GM04503 (cell line): ENCODE data around the gene GP5.

ENCODE experiments used
- DNase-seq: peaks from one replicate; pipeline ENCODE4 v3.0.0-alpha.2; 2012; ENCODE audit warnings: low read depth

GP5 gene, protein sequence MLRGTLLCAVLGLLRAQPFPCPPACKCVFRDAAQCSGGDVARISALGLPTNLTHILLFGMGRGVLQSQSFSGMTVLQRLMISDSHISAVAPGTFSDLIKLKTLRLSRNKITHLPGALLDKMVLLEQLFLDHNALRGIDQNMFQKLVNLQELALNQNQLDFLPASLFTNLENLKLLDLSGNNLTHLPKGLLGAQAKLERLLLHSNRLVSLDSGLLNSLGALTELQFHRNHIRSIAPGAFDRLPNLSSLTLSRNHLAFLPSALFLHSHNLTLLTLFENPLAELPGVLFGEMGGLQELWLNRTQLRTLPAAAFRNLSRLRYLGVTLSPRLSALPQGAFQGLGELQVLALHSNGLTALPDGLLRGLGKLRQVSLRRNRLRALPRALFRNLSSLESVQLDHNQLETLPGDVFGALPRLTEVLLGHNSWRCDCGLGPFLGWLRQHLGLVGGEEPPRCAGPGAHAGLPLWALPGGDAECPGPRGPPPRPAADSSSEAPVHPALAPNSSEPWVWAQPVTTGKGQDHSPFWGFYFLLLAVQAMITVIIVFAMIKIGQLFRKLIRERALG

DNA sequence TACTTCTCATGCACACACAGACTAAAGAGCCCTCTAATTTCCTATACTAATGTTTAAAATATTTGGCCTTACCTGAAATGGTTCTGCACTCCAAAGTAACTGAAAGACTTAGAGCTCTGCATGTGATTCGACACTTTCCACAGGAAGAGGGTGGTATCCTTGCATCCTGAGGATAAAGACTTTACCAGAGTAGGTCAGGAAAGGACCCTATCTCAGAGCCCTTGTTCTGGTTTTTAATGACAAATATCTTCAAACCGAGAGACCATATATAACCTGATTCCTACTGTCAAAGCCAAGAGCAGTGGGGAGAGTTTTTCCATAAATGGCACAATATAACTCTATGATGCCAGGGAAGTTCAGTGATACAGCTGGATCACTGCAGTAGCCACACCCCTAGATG lies at the start of gene GP5:
TSS of gene GP5 (minus strand) at position 101 of the 400 bp plus-strand sequence. CDS start 984 bp downstream, outside the sequence.
- no peak for DNase-seq

DNA sequence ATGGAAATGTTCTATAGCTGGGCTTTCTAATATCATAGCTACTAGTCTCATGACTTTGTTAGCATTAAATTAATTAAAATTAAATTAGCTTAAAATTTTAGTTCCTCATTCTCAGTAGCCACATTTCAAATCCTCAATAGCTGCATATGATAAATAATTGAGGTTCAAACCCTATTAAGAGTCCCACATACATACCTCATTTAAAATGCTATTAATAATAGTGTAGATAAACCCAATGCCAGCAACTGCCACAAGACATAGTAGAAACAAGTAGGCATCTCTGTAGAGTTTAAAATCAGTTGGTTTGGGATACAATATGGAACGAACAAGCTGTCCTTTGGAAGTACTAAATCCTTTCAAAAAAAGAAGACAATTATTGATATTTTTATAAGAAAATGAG lies 48.6 kb upstream of the GP5 start:
- DNase-seq = no peak

GRCh38 chr3:194447161-194447560 lies 48.1 kb upstream of the GP5 start:
- no peak for DNase-seq

- no peak for DNase-seq
Measured at GRCh38 chr3:194446754-194447153, 47.7 kb upstream of the GP5 start.

DNA sequence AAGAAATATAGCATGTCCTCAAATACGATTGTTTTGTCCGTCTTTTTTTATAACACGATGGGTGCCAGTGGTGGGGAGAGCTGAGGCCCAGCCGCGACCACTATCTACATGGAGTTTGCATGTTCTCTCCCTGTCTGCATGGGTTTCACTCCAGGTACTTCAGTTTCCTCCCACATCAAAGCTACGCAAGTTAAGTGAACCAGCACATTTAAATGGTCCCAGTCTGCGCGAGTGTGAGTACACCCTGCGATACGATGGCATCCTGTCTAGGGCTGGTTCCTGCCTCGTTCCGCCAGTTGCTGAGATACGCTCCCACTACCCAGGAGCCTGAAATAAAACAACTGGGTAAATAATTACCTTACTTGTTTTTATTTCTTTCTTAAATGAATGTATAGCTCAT lies 47.1 kb upstream of the GP5 start:
- DNase-seq = no peak

DNA sequence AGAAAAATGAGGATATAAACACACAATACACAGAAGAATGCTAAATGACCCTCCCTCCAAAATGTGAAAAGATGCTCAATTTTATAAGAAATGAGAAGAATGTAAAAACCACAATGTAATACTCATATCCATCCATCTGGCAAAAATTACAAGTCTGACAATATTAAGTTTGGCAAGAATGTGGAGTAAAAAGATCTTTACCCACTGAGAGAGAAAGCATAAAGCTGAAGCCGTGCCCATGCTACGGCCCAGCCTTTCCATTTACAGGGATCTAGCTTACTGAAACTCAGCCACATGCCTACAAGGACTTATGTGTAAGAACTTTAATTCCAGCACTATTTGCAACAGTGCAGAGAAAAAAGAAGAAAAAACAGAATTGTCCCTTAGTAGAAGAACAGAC lies 44.8 kb upstream of the GP5 start:
- no peak for DNase-seq

- no peak for DNase-seq
Measured at GRCh38 chr3:194440756-194441155, 41.7 kb upstream of the GP5 start.

DNA sequence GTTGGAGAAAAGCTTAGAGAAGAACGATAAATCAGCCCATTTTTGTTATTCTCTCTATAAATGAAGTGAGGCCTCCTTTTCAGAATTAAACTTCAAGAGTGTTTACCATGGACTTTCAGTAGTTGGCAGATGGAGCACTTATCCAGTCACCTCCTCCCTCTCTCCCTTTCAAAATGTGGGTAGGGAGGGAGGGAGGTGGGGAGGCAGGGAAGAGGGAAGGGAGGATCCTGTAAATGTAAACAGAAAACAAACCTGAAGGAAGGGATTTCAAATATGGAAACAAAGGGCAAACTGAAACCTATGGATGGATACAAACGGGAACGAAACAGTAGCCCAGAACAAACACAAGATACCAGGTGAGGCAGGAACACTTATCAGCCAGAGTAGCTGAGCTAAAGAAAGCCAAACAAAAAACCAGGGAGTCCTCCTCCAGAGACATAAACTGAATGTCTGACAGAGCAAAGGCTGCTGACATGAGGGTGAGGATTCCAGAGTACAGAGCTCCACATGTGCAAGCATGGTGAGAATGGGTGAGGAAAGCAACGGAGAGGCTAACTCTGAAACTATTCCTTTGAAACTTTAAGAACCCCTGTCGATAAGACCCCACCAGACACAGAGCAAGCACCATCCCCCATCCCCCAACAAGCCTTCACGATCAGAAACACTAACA lies 41.0 kb upstream of the GP5 start:
- no peak for DNase-seq

DNA sequence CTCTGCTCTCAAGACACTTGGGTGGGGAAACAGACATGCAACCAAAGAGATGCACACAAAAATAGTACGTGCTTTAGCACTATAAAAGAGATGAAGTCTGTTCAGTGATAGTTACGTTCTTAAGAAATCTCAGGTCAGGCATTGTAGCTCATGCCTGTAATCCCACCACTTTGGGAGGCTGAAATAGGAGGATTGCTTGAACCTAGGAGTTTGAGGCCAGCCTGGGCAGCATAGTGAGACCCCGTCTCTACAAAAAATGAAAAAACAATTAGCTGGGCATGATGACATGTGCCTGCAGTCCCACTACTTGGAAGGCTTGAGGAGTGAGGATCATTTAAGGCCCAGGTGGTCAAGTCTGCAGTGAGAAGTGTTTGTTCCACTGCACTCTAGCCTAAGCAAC lies 35.4 kb upstream of the GP5 start:
- DNase-seq = no peak

DNA sequence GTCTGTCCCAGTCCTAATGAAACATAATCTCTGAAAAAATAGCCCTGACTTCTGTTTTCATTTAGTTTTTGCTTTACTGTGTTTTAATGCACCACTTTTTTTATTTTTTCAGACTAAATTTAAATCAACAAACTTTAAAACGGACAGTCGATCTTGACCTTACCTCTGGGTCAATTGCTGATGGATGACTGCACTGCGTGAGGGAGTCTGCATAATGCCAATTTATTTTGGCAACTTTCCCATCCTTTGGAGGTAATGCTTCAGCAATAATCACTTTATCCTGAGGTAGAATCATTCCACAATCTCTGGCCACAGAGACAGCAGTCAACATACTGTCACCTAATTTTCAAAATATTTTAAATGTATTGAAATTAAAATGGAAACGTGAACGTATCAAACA lies 32.5 kb upstream of the GP5 start:
- DNase-seq = no peak

DNA sequence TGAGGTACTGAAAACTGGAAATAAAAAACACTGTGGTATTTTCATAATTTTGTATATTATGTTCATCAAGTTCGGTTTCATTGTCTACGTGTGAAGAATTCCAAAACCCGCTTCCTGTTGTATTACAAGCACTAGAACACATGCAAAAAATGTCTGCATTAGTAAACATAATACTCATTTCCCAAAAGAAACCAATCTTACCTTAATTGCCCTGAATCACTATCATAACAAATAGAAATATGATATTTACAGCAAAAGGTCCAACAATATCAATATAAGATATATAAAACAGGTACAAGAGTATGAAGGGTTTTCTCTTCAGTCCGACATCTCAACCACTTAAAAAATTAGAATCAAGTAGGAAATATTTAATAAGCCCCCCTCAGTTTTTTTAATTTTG lies 26.3 kb upstream of the GP5 start:
- DNase-seq = no peak

DNA sequence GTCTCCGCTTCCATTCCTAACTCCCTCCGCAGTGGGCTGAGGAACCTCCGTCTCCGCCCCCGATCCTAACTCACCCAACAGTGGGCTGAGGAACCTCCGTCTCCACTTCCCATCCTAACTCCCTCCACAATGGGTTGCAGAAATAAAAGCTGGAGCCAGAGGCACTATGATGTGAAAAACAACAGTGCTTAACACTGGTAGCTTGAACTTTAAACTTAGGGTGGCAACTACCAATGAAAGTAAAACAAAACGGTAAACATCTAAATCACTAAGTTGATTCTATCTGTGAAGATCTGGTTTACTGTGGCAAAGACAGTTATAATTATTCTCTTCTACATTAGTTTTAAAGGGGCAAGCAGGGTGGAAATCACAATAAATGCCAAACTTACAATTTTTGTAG lies 25.9 kb upstream of the GP5 start:
- DNase-seq = no peak

DNA sequence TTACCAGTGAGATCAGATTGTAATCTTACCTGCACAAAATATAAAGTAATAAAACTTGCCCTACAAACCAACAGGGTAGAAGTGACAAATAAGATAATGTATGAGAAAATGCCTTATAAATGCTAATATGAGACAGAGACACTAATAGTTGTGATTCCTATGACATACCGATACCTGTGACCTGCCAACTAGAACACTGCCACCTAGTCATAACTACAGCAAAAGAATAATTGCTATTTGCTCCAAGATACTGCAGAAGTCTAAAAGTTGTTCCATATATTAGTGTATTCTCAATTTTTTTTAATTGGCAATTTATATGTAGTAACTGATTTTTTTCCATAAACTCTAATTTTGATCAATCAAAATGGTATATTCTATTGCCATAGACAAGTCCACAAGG lies 25.3 kb upstream of the GP5 start:
- DNase-seq = no peak

- DNase-seq = no peak
Measured at GRCh38 chr3:194423317-194423716, 24.3 kb upstream of the GP5 start.

GRCh38 chr3:194422188-194422587 lies 23.1 kb upstream of the GP5 start:
- peak; percentile 23 for DNase-seq

DNA sequence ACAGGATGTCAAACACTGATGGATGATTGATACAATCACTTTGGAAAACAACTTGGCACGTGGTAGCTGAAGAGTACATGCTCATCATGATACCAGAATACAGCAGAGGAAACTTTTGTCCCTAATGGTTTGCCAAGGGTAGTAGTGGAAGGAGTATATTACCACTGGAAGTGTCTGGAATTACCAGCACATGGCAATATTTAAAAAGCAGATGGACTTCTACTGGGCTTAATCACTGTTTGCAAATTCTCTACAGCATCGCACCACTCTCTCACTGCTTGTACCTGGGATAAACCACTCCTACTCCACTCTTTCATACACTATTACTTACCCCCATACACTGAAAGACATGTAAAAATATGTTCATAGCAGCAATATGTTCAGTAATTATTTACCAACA lies 19.6 kb upstream of the GP5 start:
- DNase-seq = no peak

GRCh38 chr3:194407423-194407822 lies 8.4 kb upstream of the GP5 start:
- no peak for DNase-seq

DNA sequence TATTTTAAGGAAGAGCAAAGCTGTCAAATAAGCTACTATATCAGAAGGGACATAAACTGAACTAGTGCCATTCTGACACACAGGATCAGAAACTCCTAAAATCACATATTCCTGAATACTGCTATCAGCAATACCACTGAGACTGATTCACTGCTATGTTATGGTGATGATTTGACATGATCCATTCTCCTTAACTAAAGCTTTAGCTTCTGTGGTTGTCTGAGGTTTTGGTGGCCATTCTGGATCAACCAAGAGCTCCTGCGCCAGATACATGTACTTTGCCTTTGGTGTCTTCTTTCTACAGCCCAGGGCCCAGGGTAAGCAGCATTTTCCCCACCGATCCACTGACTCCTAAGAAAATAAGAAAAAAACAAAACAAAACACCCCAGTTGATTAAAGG lies 6.7 kb upstream of the GP5 start:
- no peak for DNase-seq

DNA sequence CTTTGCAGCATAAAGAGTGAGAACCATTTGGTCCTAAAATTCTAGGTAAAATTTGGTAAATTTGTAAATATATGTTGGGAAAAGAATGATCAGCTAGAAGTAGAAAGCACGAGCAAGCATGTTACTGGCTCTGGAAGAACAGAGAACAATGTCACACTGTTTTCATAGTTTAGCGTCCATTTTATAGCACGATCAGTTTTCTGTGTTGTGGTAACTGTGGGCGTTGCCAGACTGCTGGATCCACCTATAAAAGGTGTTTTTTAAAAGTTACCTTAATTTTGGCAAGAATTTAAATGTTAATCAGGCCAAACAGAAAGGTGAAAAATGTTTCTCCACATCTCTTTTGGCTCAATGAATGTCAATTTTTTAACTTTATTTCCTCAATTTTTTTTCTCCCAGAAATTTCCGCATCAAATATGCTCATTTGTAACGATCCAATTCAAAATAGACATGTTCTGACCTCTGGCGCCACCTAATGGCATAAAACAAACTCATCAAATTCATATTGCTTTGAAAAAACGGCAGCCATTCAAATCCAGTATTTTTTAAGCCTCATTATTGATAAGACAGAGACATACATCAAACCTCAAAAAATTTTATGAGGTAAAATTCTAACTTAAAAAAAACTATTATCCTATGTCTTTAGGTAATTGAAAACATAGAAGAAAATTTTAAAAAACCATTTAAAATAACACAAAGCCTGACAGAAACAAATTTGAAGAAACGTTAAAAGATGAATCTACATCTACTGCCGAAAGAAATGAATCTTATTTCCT lies 5.5 kb upstream of the GP5 start:
- DNase-seq = no peak

- no peak for DNase-seq
Measured at GRCh38 chr3:194401868-194402329, 2.8 kb upstream of the GP5 start.

GRCh38 chr3:194401346-194401745 lies 2.3 kb upstream of the GP5 start:
- no peak for DNase-seq

DNA sequence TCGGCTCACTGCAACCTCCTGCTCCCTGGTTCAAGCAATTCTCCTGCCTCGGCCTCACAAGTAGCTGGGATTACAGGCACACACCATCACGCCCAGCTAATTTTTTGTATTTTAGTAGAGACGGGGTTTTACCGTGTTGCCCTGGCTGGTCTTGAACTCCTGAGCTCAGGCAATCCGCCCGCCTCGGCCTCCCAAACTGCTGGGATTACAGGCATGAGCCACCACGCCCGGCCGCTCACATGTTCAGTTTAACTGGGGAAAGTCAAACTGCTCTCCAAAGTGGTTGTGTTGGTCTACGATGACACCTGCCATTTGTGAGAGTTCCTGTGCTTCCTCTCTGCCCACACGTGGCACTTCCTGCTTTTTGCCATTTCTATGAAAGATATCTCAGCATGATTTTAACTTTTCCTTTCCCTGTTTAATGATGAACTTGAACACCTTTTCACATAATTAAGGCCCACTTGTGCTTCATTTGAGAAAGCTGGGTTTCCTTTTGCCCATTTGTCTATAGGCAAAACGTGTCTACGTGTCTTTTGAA lies 877 bp upstream of the GP5 start:
- no peak for DNase-seq
